ENCODE data around the gene SARNP. TPM values are rescaled to one million over a fixed set of nuclear protein-coding genes. Genes with fewer than 3 reads are reported as not detected.
"Not testable (repeated sequence)": the region's sequence is repeated elsewhere in the genome, so short reads cannot be mapped to it uniquely, and the experiment has no call there.

Gene SARNP
- total RNA-seq, 1 donor from 2014 or later = 93.8 TPM

DNA sequence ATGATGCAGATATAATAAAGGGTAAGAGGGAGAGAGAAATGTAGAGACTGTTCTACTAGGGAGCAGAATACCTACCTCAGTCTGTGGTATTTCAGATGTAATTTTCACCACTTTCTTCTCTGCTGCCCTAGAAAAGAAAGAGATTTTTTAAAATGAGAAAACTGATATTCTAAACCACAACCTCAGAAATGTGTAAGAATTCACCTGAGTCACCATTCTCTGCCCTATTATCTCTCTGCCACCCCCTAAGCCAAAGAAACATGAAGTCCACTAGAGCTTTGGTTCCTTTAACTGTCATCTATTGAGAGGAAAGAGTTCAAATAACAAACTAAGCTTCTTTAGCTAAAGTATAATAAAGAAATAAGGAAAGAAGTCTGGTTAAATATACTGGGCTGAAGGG lies 21.6 kb downstream of the SARNP start:
- DNase-seq = no peak

DNA sequence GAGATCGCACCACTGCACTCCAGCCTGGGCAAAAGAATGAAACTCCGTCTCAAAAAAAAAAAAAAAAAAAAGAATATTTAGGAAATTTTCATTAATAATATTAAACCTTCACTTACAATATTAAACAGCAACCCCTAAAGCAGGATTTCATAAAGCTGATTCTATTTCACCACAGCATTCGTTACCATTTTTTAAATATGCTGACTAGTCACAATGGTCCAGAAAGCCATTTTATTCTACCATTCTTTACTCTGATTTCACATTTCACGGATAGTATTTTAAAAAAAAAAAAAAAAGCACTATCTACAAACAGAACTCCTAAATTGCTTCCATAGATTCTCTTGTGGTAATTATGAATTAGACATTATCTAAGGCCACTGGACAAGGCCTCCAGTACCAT lies 27.6 kb downstream of the SARNP start:
- DNase-seq = no peak

DNA sequence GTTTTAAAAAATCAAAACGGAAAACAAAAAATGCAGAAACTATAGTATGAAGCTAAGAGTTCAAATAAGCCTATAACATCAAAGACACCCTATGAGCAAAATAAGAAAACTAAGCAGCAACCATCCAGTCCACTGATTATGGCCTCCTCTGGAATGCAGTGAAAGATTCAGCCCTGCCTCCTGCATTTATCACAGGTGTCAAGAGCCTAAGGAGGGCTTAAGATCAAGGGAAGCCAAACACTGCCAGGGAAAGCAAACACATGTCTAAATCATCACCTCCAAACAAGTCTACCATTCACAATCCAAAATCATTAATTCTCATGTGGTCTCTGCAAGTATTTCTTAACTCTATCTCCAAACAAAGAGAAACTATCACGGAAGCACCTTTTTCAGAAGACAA lies 28.4 kb downstream of the SARNP start:
- DNase-seq = no peak

DNA sequence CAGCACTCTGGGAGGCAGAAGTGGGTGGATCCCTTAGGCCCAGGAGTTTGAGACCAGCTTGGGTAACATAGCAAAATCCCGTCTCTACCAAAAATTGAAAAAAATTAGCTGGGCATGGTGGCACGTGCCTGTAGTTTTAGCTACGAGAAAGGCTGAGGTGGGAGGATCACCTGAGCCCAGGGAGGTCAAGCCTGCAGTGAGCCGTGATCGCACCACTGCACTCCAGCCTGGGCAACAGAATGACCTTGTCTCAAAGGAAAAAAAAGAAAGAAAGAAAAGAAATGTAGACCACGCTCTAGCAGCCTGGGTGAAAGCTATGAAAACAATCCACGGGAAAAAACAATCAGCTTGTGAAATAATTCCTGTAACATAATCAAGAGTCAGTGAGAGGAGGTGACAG lies 29.0 kb downstream of the SARNP start:
- DNase-seq = no peak

DNA sequence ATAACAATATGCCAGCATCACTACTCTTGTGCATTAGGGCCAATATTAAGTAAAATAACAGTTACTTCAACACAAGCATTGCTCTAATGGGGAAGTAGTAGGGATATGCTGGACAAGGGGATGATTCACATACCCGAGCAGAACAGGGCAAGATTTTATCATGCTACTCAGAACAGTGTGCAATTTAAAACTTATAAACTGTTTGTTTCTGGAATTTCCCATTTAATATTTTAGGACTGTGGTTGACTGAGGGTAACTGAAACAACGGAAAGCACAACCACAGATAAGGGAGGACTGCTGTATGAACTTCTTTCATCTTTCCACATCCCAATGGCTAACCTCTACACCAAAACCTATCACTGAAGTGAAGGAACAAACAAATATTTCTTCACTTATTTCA lies 36.8 kb downstream of the SARNP start:
- no peak for DNase-seq

DNA sequence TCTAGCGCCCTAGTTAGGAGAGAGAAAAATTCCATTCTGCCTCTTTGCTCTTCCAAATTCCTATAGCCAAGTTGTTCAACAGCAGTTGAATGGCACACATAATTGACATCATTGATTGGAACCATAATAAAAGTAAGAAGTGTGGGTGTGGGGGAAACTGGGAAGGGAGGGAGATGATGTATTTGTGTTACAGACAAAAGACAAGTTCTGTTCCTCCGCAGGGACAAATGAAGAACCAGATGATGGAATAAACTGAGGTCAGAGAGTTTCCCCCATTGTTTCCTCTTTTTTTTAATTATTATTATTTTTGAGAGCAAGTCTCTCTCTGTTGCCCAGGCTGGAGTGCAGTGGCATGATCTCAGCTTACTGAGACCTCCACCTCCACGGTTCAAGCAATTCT lies 39.7 kb downstream of the SARNP start:
- no peak for DNase-seq

DNA sequence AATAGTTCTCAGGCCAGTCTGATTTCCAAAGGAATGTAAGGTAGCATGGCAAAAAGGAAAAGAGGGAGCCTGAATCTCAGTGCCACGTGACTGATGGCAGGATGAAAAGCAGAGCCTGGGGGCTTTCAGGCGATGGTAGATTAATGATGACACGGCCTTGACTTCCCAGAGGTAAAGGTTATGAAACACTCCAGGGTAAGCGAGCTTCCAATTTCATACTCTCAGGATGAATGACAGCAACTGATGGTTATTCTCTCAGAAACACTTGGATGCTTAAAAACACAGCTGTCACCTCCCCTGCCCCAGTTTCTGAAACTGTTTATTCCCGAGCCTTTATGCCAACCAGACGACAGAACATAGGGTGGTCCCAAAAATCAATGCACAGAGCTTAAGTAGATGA lies 45.8 kb downstream of the SARNP start:
- no peak for DNase-seq

DNA sequence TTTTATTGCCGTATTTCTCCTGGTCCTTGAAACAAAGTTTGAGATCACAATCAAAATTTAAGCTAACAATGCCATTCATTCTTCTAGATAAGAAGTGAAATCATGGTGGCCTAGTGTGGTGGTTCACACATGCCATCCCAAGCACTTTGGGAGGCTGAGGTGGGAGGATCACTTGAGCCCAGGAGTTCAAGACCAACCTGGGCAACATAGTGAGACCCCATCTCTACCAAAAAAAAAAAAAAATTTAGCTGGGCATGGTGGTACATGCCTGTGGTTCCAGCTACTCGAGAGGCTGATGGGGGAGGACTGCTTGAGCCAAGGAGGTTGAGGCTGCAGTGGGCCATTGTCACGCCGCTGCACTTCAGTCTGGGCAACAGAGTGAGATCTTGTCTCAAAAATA lies 50.4 kb downstream of the SARNP start:
- no peak for DNase-seq

DNA sequence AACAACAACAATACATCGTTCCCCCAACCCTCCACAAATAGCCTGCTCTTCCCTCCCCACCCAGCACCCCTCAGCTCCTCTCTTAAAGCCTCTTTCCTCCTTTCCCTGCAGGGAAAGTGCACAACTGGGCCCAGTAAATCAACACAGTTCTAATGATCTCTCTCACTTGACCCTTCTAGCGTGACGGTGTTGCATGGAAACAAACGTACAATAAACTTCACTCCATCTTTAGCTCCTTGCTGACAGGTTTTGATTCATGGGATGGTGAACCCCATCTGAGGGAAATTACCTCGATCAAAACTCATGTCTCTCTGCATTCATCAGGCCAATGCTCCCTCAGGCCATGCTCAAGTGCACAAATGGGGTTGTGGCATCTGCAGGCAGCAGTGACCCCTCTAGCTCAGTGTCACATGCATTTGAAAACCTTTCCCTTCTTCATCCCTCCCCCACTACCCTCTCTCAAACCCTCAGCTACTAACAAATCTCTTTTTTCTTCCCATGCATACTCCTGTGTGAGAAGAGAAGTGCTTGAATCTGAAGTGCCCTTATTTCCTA lies 51.7 kb downstream of the SARNP start:
- DNase-seq = no peak

DNA sequence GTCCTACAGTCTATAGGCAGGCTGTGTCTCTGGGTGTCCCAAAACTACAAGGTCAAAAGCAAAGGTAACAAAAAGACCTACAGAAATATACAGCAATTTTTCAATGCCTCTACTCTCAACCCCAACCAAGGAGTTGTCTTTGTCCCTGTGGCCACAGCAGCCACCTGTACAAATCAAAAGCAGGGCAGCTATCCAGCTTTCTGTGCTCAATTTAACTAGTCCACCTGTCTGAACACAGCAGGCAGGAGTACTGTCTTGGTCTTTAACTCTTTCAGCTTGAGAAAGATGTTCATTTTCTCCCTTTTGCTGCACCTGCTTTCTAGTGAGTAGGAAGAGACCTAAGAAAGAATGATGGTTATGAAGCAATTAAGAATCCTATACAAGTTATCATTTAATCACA lies 54.9 kb downstream of the SARNP start:
- DNase-seq = no peak

DNA sequence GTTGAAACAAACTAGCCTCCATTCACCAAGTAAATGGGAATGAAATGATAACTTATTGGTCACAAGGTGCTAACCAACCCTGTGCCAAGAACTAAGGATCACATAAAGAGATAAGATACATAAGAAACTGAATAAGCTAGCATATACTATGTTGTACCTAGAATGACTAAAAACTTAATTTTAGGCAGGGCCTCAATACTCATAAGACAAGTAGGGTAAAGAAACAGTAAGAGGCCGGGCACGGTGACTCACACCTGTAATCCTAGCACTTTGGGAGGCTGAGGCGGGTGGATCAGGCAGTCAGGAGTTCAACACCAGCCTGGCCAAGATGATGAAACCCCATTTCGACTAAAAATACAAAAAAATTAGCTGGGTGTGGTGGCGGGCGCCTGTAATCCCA lies 56.9 kb downstream of the SARNP start:
- no peak for DNase-seq

DNA sequence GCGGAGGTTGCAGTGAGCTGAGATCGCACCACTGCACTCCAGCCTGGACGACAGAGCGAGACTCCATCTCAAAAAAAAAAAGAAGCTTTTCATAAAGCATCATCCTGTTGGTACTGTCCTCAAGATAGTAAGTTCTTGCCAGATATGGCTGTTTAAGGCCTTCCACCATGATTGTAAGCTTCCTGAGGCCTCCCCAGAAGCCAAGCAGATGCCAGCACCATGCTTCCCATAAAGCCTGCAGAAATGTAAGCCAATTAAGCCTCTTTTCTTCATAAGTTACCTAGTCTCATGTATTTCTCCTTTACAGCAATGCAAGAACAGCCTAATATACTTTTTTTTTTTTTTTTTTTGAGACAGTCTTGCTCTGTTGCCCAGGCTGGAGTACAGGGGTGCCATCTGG lies 58.9 kb downstream of the SARNP start:
- DNase-seq = not testable (repeated sequence)

DNA sequence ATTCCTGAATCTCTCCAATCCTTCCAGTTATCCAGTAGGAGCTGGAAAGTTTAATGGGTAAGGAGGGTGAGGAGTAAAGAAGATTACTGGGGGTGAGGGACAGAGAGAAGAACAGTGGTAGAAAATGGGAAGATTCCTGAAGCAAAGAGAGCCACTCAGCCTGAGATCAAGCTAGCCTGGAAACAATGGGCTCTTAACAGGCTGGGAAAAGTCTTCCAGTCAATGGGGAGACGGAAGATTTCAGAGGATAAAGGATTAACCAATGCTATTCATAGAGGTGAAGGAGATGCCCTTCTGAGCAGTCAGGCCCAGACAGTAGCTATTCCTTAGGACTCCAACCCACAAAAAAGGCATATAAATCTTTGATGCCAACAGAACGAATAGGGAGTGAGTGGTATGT lies 59.8 kb downstream of the SARNP start:
- DNase-seq = no peak

DNA sequence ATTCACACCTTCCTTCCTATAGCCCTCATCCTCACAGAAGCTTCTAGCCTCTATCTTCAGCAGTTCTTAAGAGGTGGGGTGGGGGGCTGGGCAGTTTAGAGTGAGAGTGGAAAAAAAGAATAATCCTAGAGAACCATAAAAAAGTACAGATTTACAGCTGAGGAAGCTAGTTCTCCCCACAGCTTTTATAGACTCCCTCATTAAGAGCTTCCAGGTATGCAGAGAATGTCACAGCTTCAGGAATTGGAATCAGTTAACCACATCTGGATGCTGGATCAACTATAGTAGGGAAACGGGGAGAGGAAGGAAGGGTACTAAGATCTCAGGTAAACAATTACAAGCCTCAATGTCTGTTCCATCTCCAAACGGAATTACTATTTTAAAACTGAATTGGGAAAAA lies 62.3 kb downstream of the SARNP start:
- DNase-seq = no peak

DNA sequence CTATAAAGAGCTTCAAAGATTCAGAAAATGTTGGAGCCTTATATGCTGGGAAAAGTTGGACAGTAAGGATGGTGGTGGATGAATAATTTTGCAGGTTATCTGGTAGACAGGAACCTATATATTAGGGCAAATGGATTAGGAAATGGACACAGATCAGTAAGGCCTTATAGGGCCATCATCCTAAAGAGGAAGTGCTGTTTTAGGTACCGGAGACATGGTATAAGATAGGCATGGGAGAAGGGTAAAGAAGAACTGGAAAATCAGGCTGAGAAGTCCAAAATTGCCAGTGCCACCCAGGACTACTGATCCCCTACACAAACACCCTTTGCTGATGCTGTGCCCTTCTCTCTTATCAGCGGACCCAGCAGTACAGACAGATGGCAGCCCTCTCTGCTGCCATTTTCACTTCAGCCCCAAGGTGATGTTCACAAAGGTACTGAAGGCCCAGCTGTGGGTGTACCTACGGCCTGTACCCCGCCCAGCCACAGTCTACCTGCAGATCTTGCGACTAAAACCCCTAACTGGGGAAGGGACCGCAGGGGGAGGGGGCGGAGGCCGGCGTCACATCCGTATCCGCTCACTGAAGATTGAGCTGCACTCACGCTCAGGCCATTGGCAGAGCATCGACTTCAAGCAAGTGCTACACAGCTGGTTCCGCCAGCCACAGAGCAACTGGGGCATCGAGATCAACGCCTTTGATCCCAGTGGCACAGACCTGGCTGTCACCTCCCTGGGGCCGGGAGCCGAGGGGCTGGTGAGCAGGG lies 69.1 kb downstream of the SARNP start:
- no peak for DNase-seq

DNA sequence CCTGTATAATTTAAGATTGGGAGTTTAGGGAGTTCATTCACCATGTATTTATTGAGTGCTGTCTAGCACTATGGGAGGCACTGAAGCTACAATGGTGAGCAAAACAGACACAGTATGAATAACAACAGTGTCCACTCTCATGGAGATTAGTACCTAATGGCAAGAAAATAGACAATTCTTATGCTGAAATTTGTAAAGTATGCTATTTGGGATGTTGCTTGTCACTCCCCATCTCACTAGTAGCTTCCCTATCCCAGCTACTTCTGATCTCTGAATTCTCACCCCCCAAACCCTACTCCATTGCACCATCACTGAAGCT lies 70.7 kb downstream of the SARNP start:
- no peak for DNase-seq

DNA sequence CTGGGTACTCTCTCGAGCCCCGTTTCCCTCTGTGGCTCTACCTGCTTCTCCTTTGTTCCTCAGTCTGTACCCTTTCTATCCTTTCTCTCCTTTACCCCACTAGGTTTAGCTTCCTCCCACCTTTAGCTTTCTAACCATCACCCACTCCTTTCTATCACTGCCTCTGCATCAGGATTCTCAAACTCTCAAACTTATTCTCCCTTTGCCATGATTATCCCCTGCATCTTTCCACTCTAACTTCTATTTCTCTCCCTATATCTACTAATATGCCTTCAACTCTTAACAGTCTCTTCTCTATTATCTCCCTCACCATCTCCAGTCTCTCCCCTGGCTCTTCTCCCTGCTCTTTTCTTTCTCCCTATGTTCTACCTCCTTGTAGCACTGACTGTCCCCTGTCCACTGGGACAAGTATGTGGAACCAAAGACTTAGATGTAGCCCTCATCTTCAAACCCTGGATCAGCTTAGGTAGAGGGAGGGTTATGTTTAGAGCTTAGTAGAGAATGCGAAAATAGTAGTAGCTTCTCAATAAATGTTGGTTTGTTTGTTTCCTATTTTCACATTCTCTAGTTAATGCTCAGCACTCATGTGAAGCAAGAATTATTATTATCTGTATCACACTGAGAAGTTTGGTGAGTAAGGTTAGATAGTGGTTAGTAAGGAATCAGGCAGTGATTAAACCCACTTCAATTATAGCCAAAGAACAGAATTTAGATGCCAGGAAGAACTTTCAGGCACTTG lies 71.2 kb downstream of the SARNP start:
- no peak for DNase-seq

DNA sequence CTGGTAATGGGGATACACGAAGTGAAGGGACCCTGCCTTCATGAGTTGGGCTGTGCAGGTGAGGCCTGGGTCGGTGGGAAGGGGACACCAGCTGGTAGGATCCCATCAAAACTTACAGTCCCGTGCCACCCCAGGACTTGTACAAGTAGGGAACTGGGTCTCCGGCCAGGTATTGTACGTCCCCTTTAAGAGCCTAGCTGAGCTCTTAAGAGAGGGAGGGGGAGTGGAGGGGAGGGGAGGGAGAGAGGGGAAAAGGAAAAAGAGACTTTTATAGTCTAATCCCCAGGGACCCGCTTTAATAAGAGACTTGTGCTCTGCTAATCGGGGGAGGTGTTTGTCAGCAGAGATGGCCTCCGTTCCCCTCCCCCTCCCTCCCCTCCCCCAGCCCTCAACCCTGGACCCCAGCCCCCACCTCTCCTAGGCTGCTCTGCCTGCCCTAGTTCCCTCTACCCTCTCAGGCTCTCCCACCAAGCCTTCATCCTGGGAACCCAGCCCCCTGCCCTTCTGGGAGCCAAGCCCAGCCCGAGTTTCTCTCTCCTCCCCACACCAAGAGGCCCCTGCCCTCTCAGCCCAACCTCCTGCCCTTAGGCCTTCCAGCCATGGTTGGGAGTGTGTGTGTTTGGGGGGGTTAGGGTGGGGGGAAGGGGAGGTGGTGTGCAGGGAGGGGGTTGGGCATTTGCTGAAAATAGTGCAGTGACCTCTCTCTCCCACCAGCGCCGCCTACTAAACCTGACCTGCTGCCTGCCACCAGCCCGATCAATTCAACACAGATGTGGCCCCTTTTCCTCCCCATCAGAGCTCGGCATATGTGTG lies 72.0 kb downstream of the SARNP start:
- no peak for DNase-seq

DNA sequence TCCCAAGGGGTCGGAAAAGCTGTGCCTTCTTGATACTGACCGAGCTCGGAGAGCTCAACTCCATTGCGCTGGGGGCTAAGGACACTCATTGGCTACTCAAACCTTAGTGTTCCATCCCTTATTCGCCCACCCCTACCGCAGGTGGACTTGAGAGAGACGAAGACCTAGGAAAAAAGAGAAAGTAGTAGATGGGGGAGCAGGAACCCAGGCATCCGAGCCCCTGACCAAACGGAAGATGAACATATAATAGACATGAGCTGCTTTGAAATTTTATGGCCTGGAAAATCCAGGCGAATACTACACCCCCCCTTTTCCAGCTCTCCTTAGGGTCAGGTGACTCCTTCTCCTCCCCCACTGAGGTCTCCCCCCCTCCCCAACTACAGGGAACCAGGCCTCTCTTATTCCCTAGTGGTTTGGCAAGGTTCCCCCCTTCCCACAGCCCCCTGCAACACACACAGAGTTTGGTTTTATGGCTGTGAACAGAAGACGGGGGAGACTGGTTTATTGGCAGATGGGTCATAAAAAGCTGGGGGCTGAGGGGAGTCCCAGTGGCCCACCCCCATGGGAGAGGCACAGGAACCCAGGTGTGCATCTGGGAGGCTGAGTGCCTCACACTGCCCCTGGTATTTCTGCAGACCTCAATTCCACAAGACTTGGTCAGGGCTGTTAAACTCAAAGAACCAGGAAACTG lies 73.0 kb downstream of the SARNP start:
- no peak for DNase-seq

DNA sequence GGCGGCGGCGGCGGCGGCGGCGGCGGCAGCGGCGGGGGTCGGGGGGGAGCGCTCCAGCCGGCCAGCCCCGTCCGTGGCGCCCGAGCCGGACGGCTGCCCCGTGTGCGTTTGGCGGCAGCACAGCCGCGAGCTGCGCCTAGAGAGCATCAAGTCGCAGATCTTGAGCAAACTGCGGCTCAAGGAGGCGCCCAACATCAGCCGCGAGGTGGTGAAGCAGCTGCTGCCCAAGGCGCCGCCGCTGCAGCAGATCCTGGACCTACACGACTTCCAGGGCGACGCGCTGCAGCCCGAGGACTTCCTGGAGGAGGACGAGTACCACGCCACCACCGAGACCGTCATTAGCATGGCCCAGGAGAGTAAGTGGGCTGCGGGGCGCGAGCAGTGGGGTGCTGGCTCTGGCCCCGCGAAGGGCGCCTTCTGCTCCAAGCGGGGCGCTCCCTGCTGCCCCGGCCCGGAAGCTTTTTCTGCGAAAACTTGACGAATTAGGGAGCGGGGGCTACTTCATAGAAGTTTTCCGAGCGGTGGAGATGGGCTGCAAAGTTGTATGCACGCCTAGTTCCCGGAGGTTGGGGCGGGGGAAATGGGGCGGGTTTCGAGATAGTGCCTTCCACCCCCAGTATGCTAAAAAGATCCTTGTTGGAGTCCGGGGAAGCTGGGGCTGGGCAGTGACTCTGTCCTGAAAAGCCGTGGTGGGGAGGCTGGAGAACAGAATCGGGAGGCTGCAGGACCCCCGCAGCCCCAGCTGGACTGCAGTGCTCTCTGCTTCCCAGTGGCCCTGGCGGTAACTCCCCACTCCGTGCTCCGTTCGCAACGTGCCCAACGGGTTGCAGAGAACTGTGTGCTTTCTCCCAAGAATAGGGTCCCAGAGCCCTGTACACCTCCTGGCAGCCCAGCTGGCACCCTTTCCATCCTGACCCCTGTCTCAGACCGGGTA lies 73.9 kb downstream of the SARNP start:
- DNase-seq = peak; percentile 74

DNA sequence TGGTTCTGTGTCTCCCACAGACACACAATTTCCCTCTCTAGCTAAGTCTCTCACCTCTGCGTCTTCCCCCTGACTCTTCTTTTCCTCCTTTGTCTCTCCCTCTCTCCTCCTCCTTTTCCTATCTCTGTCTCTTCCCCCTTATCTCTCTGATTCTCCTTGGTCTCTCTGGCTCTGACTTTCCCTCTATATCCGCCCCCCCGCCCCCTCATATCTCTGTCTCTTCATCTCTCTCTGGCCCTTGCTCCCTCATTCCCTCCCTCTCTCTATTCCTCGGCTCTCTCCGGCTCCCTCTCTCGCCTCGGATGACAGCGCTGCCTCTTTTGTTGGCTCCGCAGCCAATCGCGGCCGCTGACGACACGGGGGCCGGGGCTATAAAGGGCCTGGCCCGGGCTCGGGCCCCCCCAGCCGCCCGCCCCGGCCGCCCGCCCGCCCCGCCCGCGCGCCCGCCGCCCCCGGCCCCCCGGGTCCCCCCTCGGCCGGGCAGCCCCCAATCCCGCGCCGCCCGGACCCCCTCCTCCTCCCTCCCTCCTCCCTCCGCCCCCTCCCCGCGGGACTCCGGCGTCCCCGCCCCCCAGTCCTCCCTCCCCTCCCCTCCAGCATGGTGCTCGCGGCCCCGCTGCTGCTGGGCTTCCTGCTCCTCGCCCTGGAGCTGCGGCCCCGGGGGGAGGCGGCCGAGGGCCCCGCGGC lies 74.7 kb downstream of the SARNP start, which contains the start of gene GDF11:
Gene GDF11, plus strand, starts transcription at position 404 of the 687 bp plus-strand sequence. Its CDS starts 195 bp downstream, at position 599.
- peak; percentile 75 for DNase-seq
